ENCODE results near the gene KMO. TPM values are rescaled to one million over a fixed set of nuclear protein-coding genes. Genes with fewer than 3 reads are reported as not detected.
A peak's percentile ranks its signal among the peaks of the same experiment; 100 is the strongest.

The KMO gene
- total and polyA plus RNA-seq, 2 of the 4 experiments (the other 2 are of a cell fraction): not detected

- ATAC-seq (ENCODE audit: low read depth): peak; percentile 96
- Histone ChIP-seq H4K8ac (ENCODE audit: low read depth in 2 of 2, low read length in 2 of 2) (peak within 1 kb of the TSS; percentile 88 to 98), H3K56ac (ENCODE audit: extremely low read depth, insufficient read depth, low read length) (peak within 1 kb of the TSS; percentile 67; the same call in 1 of the 2 replicates), H3K27ac (ENCODE audit: insufficient read depth, low read length) (peak within 1 kb of the TSS; percentile 100), H2BK5ac (ENCODE audit: low read depth, low read length, poor library complexity, severe bottlenecking) (peak within 1 kb of the TSS; percentile 98), H2BK15ac (ENCODE audit: low read depth, low read length) (peak within 1 kb of the TSS; percentile 39; the same call in 1 of the 3 replicates), H4K5ac (ENCODE audit: low read depth, low read length) (peak within 1 kb of the TSS; percentile 97), H2AK9ac (replicated peaks; ENCODE audit: low read depth, low read length, poor library complexity) (peak within 1 kb of the TSS; percentile 60), H3K9me1 (ENCODE audit: insufficient read depth, low read length) (peaks cover 11% of the 10 kb centered on the region), H2AK5ac (ENCODE audit: low read depth, low read length) (peak within 1 kb of the TSS; percentile 86; the same call in 1 of the 2 replicates), H2BK120ac (ENCODE audit: low read depth, low read length) (peak within 1 kb of the TSS; percentile 96), H3K9me3 (ENCODE audit: control insufficient read depth, insufficient read depth, low read length) (no peaks in the 10 kb centered on the region), H3K9ac (ENCODE audit: low read depth, low read length) (peak within 1 kb of the TSS; percentile 100), H3K4me2 (ENCODE audit: low read depth, low read length) (peak within 1 kb of the TSS; percentile 91), H3K14ac (replicated peaks; ENCODE audit: low read depth, low read length) (peak within 1 kb of the TSS; percentile 77), H3K36me3 (ENCODE audit: control insufficient read depth, insufficient read depth, low read length) (peaks cover under 1% of the 10 kb centered on the region; the same call in 1 of the 2 replicates), H2AFZ (replicated peaks; ENCODE audit: low read length, poor library complexity) (peak within 1 kb of the TSS; percentile 98), H2BK20ac (ENCODE audit: low read depth, low read length) (peak within 1 kb of the TSS; percentile 75; the same call in 1 of the 2 replicates), H4K20me1 (ENCODE audit: insufficient read depth, low read length) (0 out of 2 replicates have a peak, but pooled peaks cover 6% of the 10 kb centered on the region), H3K23ac (ENCODE audit: low read depth, low read length) (peak within 1 kb of the TSS; percentile 92), H4K91ac (ENCODE audit: insufficient read depth, low read depth, low read length) (peak within 1 kb of the TSS; percentile 73), H3K79me1 (ENCODE audit: low read depth in 1 of 2, low read length in 2 of 2) (peaks cover 12 to 22% of the 10 kb centered on the region in 2 experiments), H3K27me3 (ENCODE audit: control insufficient read depth, insufficient read depth, low read length) (no peaks in the 10 kb centered on the region), H3K4ac (ENCODE audit: low read depth, low read length) (peak within 1 kb of the TSS; percentile 97), H3K4me3 (ENCODE audit: insufficient read depth, low read depth, low read length) (peak within 1 kb of the TSS; percentile 100), H3K4me1 (ENCODE audit: control insufficient read depth, insufficient read depth, low read length) (peaks cover 10% of the 10 kb centered on the region), H3K18ac (ENCODE audit: low read depth, low read length) (peak within 1 kb of the TSS; percentile 99)
- dilution Hi-C loops (cut with HindIII; ENCODE audit: low sequenced_read_pairs, unreplicated experiment): no loop called here
- ChIA-PET CTCF (interaction anchor here (1.0 to 1.3 kb wide), 2 partner anchors 13 to 252 kb away, joined by 3 read pairs; no protein-coding TSS in a partner anchor), POLR2A (ENCODE audit: unreplicated experiment) (interaction anchor here (0.5 to 1.2 kb wide), 3 partner anchors 201 to 1052 kb away, joined by 4 to 13 read pairs (median 5); no protein-coding TSS in a partner anchor)
- no TSS peak for BruUV-seq (replicated peaks)
- TF ChIP-seq MAZ (IDR thresholded peaks at IDR 0.05; ENCODE audit: borderline replicate concordance, low read depth, low read length): peak; percentile 46; the same call in 1 of the 2 replicates
- TF ChIP-seq NFE2L2 (IDR thresholded peaks at IDR 0.05; ENCODE audit: low read depth, low read length): no peak
- TF ChIP-seq MXI1 (IDR thresholded peaks at IDR 0.05; ENCODE audit: borderline replicate concordance, low read depth, low read length): peak; percentile 27; the same call in 1 of the 2 replicates
- TF ChIP-seq POLR2A (IDR thresholded peaks at IDR 0.05; ENCODE audit: low read depth, low read length): peak; percentile 87
- intact Hi-C loops (cut with micrococcal nuclease): loop anchor here (1.0 kb wide), 1 partner anchor 30 kb away; no protein-coding TSS in a partner anchor
- 8% methylated on average over 35 of the region's 81 CpGs; no CpG with 5 or more reads in 1 of the 2 experiments for WGBS, 2 experiments (ENCODE audit: extremely low coverage in 2 of 2, insufficient read length in 1 of 2)
- in situ Hi-C loops (cut with MboI; ENCODE audit: low sequenced_read_pairs): no loop called here
- DNase-seq: peak; percentile 79
Observed at GRCh38 chr1:241640149-241640866, 108.1 kb downstream of the KMO start, which contains the start of the genes CHML and OPN3. Gene CHML (minus strand): TSS chr1:241640369. CDS start chr1:241635766, 4,603 bp downstream. Gene OPN3 (minus strand): TSS chr1:241640369. CDS start chr1:241640254, 115 bp downstream.

Measured in IMR-90 (cell line).